A549 (cell line): ENCODE measurements around the gene NDUFB4.

Experiments used
- EHMT2 ChIP-seq: fragments of 200-600 bp; sonication (generic); IDR thresholded peaks from 2 replicates; pipeline ENCODE4 v1.6.1; 2016; ENCODE audit warnings: antibody characterized with exemption, low read depth, mild to moderate bottlenecking, moderate library complexity
- EP300 ChIP-seq, 2 experiments: fragments of >200 bp; sonication (Bioruptor Twin); formaldehyde crosslinking; IDR thresholded peaks; 2 replicates in 1 of 2; 3 replicates in 1 of 2; pipeline ENCODE4 v1.6.1; 2016 to 2017
- ESRRA ChIP-seq: fragments of 150-350 bp; IDR thresholded peaks from 2 replicates; pipeline ENCODE4 v1.6.1; 2014; ENCODE audit warnings: mild to moderate bottlenecking, low read length, borderline replicate concordance
- GATA3 ChIP-seq: IDR thresholded peaks from 2 replicates; pipeline ENCODE4 v1.6.1; 2012; ENCODE audit warnings: borderline replicate concordance
- JUNB ChIP-seq: fragments of >200 bp; sonication (Bioruptor Twin); formaldehyde crosslinking; IDR thresholded peaks from 2 replicates; pipeline ENCODE4 v1.6.1; 2016
- POLR2A ChIP-seq: IDR thresholded peaks from 2 replicates; pipeline ENCODE4 v1.6.1; 2012; ENCODE audit warnings: mild to moderate bottlenecking, low read length
- TF ChIP-seq, protein P1 (sequence below): fragments of >200 bp; sonication (Bioruptor Twin); formaldehyde crosslinking; IDR thresholded peaks from 3 replicates; pipeline ENCODE4 v1.5.1; 2016
- TF ChIP-seq, protein P2 (sequence below): fragments of 250-450 bp; sonication (Bioruptor Pico); IDR thresholded peaks from 2 replicates; pipeline ENCODE4 v1.5.0; 2021; ENCODE audit warnings: mild to moderate bottlenecking, moderate library complexity, borderline replicate concordance
- TF ChIP-seq, protein P3 (sequence below): fragments of 450-650 bp; IDR thresholded peaks from 2 replicates; pipeline ENCODE4 v1.6.1; 2014; ENCODE audit warnings: antibody characterized with exemption
- TF ChIP-seq, protein P4 (sequence below): IDR thresholded peaks from 2 replicates; pipeline ENCODE4 v1.6.1; 2012

DNA sequence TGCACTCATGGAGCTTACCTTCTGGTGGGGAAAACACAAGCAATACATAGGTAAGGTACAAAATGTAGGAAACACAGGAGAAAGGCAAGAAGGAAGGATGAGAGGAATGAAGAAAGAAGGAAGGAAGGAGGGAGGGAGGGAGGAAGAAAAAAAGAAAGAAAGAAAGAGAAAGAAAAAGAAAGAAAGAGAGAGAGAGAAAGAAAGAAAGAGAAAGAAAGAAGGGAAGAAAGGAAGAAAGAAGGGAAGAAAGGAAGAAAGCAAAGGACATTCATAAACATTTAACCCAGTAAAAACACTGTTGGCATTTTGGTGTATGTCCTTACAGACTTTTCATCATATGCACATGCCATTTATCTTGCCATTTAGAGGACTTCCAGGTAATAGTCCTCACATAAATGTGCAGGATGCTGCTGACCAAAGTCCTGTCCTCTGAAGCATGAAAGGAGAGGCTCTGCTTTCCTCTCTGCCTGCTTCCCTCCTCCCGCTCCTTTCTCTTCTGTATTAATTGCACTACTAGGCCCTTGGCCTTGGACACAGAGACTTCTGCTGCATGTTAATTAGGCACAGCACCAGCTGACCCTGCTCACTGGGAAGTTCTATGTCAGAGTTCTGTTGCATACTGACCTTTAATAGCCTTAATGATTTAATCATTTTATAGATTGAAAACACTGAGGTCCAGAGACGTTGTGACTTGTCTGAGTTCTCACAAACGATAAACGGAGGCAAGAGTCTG, 29.7 kb upstream of the NDUFB4 start:
- TF ChIP-seq EP300 (IDR thresholded peaks at IDR 0.05): no peak
- no peak for TF ChIP-seq GATA3
- TF ChIP-seq, protein P1, sequence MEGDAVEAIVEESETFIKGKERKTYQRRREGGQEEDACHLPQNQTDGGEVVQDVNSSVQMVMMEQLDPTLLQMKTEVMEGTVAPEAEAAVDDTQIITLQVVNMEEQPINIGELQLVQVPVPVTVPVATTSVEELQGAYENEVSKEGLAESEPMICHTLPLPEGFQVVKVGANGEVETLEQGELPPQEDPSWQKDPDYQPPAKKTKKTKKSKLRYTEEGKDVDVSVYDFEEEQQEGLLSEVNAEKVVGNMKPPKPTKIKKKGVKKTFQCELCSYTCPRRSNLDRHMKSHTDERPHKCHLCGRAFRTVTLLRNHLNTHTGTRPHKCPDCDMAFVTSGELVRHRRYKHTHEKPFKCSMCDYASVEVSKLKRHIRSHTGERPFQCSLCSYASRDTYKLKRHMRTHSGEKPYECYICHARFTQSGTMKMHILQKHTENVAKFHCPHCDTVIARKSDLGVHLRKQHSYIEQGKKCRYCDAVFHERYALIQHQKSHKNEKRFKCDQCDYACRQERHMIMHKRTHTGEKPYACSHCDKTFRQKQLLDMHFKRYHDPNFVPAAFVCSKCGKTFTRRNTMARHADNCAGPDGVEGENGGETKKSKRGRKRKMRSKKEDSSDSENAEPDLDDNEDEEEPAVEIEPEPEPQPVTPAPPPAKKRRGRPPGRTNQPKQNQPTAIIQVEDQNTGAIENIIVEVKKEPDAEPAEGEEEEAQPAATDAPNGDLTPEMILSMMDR: no peak
- no peak for TF ChIP-seq EHMT2
- no peak for TF ChIP-seq POLR2A
- TF ChIP-seq, protein P2, sequence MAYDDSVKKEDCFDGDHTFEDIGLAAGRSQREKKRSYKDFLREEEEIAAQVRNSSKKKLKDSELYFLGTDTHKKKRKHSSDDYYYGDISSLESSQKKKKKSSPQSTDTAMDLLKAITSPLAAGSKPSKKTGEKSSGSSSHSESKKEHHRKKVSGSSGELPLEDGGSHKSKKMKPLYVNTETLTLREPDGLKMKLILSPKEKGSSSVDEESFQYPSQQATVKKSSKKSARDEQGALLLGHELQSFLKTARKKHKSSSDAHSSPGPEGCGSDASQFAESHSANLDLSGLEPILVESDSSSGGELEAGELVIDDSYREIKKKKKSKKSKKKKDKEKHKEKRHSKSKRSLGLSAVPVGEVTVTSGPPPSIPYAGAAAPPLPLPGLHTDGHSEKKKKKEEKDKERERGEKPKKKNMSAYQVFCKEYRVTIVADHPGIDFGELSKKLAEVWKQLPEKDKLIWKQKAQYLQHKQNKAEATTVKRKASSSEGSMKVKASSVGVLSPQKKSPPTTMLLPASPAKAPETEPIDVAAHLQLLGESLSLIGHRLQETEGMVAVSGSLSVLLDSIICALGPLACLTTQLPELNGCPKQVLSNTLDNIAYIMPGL (CRISPR knock-in tag): no peak
- TF ChIP-seq JUNB: no peak
- TF ChIP-seq, protein P3, sequence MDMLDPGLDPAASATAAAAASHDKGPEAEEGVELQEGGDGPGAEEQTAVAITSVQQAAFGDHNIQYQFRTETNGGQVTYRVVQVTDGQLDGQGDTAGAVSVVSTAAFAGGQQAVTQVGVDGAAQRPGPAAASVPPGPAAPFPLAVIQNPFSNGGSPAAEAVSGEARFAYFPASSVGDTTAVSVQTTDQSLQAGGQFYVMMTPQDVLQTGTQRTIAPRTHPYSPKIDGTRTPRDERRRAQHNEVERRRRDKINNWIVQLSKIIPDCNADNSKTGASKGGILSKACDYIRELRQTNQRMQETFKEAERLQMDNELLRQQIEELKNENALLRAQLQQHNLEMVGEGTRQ: no peak
- no peak for TF ChIP-seq ESRRA
- TF ChIP-seq, protein P4, sequence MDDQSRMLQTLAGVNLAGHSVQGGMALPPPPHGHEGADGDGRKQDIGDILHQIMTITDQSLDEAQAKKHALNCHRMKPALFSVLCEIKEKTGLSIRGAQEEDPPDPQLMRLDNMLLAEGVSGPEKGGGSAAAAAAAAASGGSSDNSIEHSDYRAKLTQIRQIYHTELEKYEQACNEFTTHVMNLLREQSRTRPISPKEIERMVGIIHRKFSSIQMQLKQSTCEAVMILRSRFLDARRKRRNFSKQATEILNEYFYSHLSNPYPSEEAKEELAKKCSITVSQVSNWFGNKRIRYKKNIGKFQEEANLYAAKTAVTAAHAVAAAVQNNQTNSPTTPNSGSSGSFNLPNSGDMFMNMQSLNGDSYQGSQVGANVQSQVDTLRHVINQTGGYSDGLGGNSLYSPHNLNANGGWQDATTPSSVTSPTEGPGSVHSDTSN: no peak
